ENCODE measurements around the gene COA1. TPM values are rescaled to one million over a fixed set of nuclear protein-coding genes. Genes with fewer than 3 reads are reported as not detected.
"Not testable (repeated sequence)": the region's sequence is repeated elsewhere in the genome, so short reads cannot be mapped to it uniquely, and the experiment has no call there.

COA1 gene, protein sequence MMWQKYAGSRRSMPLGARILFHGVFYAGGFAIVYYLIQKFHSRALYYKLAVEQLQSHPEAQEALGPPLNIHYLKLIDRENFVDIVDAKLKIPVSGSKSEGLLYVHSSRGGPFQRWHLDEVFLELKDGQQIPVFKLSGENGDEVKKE
- total RNA-seq (10 to 100 TPM; 45.4 to 67.7 (median 51.8) TPM), polyA plus RNA-seq (10 to 100 TPM; 33.2 to 41.8 TPM)
- long read RNA-seq, donor 1, transcript COA1-204 (7 exons, 1,737 nt): minor isoform, 5 of 55 reads
- long read RNA-seq, donor 1, transcript COA1-210 (7 exons, 1,520 nt): major isoform, 9 of 55 reads
- long read RNA-seq, donor 1, partial matches to known transcripts: 7 of 55 reads
- long read RNA-seq, donor 1, other reads (novel, unspliced or antisense): 28 of 55 reads
- long read RNA-seq, donor 2, transcript COA1-201 (6 exons, 927 nt): major isoform, 21 of 48 reads
- long read RNA-seq, donor 2, transcript COA1-219 (3 exons, 2,135 nt): minor isoform, 5 of 48 reads
- long read RNA-seq, donor 2, partial matches to known transcripts: 17 of 48 reads
- long read RNA-seq, donor 2, other reads (novel, unspliced or antisense): 0 of 48 reads
- long read RNA-seq, donor 3, transcript COA1-201 (6 exons, 927 nt): minor isoform, 5 of 29 reads
- long read RNA-seq, donor 3, transcript COA1-210 (7 exons, 1,520 nt): major isoform, 7 of 29 reads
- long read RNA-seq, donor 3, partial matches to known transcripts: 4 of 29 reads
- long read RNA-seq, donor 3, other reads (novel, unspliced or antisense): 12 of 29 reads

- peak within 1 kb of the TSS; percentile 75 for H3K4me3 ChIP-seq
- TF ChIP-seq CTCF (IDR thresholded peaks at IDR 0.05) (no peak), POLR2A (IDR thresholded peaks at IDR 0.05) (peak; percentile 30), EP300 (IDR thresholded peaks at IDR 0.05) (no peak)
- H3K4me1 ChIP-seq (ENCODE audit: insufficient read depth): peaks cover 3% of the 10 kb centered on the region
- peak; percentile 80 to 89 (median 83) for DNase-seq
- H3K36me3 ChIP-seq: no peaks in the 10 kb centered on the region
- H3K27me3 ChIP-seq: no peaks in the 10 kb centered on the region
- intact Hi-C loops (cut with DNase I): loop anchor here in 1 of 4 donors (5.0 kb wide), 1 partner anchor 108 kb away; no protein-coding TSS in a partner anchor
- H3K9me3 ChIP-seq: no peaks in the 10 kb centered on the region
- H3K27ac ChIP-seq: peak within 1 kb of the TSS; percentile 46 to 54
- 0 to 1% (median 1%) methylated on average over 47 to 66 of the region's 66 CpGs for WGBS, 3 donors
Observed at GRCh38 chr7:43729214-43729923, at the start of gene COA1. Gene COA1, minus strand, starts transcription at chr7:43729523. Its CDS starts 80,909 bp downstream, at chr7:43648614.

DNA sequence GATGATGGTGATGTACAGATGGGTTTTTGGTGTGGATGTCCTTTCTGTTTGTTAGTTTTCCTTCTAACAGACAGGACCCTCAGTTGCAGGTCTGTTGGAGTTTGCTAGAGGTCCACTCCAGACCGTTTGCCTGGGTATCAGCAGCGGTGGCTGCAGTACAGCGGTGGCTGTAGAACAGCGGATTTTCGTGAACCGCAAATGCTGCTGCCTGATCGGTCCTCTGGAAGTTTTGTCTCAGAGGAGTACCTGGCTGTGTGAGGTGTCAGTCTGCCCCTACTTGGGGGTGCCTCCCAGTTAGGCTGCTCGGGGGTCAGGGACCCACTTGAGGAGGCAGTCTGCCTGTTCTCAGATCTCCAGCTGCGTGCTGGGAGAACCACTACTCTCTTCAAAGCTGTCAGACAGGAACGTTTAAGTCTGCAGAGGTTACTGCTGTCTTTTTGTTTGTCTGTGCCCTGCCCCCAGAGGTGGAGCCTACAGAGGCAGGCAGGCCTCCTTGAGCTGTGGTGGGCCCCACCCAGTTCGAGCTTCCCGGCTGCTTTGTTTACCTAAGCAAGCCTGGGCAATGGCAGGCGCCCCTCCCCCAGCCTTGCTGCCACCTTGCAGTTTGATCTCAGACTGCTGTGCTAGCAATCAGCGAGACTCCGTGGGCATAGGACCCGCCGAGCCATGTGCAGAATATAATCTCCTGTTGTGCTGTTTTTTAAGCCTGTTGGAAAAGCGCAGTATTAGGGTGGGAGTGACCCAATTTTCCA, 49.1 kb upstream of the COA1 start:
- H3K27ac ChIP-seq; H3K9me3 ChIP-seq; H3K4me1 ChIP-seq (ENCODE audit: insufficient read depth); intact Hi-C loops (cut with DNase I); H3K4me3 ChIP-seq; H3K27me3 ChIP-seq; DNase-seq; H3K36me3 ChIP-seq: not testable (repeated sequence)
- 90 to 95% (median 90%) methylated on average over 15 to 16 of the region's 18 CpGs for WGBS, 3 donors

DNA sequence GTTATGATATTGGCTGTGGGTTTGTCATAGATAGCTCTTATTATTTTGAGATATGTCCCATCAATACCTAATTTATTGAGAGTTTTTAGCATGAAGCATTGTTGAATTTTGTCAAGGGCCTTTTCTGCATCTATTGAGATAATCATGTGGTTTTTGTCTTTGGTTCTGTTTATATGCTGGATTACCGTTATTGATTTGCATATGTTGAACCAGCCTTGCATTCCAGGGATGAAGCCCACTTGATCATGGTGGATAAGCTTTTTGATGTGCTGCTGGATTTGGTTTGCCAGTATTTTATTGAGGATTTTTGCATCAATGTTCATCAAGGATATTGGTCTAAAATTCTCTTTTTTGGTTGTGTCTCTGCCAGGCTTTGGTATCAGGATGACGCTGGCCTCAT, 45.9 kb upstream of the COA1 start:
- H3K27me3 ChIP-seq; H3K27ac ChIP-seq; intact Hi-C loops (cut with DNase I); DNase-seq; H3K36me3 ChIP-seq; H3K4me3 ChIP-seq; H3K9me3 ChIP-seq; H3K4me1 ChIP-seq (ENCODE audit: insufficient read depth): not testable (repeated sequence)
- WGBS, 3 donors: 97 to 100% (median 99%) methylated on average over 2 of the region's 2 CpGs

DNA sequence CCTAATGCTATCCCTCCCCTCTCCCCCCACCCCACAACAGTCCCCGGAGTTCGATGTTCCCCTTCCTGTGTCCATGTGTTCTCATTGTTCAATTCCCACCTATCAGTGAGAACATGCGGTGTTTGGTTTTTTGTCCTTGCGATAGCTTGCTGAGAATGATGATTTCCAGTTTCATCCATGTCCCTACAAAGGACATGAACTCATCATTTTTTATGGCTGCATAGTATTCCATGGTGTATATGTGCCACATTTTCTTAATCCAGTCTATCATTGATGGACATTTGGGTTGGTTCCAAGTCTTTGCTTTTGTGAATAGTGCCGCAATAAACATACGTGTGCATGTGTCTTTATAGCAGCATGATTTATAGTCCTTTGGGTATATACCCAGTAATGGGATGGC, 43.9 kb upstream of the COA1 start:
- WGBS, 3 donors: 94 to 99% (median 97%) methylated on average over 4 to 6 of the region's 6 CpGs
- H3K4me1 ChIP-seq (ENCODE audit: insufficient read depth); H3K4me3 ChIP-seq; DNase-seq; intact Hi-C loops (cut with DNase I); H3K27me3 ChIP-seq; H3K27ac ChIP-seq; H3K36me3 ChIP-seq; H3K9me3 ChIP-seq: not testable (repeated sequence)

DNA sequence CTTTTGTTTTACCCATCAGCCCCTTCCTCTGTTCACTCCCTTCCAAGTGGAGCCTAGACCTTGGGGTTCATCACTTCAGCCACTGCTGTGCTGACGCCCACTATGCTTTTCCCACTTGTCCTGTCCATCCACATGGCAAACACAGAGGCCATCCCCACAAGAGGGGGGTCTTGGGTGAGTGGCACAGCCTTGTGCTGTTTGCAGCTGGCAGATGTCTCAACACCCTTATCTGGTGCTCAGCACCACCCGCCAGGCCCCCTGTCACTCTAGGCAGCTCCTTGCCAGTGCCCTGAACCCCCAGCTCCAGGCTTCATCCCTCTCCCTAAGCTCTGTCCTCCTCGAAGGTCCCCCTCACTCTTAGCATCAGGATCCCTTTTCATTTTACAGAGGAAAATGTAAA, 42.2 kb upstream of the COA1 start:
- DNase-seq: no peak
- TF ChIP-seq CTCF (IDR thresholded peaks at IDR 0.05) (no peak), EP300 (IDR thresholded peaks at IDR 0.05) (no peak), POLR2A (IDR thresholded peaks at IDR 0.05) (no peak)
- no peak overlapping the region for H3K4me3 ChIP-seq
- intact Hi-C loops (cut with DNase I): no loop called here
- no peaks in the 10 kb centered on the region for H3K4me1 ChIP-seq (ENCODE audit: insufficient read depth)
- H3K27ac ChIP-seq: no peak overlapping the region
- H3K36me3 ChIP-seq: no peaks in the 10 kb centered on the region
- no peaks in the 10 kb centered on the region for H3K27me3 ChIP-seq
- 73 to 84% (median 84%) methylated on average over 3 of the region's 3 CpGs for WGBS, 3 donors
- H3K9me3 ChIP-seq: no peaks in the 10 kb centered on the region

Measured in ovary (tissue), 10 donors.